ENCODE measurements around the gene EFCAB11. TPM values are rescaled to one million over a fixed set of nuclear protein-coding genes. Genes with fewer than 3 reads are reported as not detected.

The EFCAB11 gene
- total RNA-seq, 1 donor from 2014 or later, result 1.9 TPM

DNA sequence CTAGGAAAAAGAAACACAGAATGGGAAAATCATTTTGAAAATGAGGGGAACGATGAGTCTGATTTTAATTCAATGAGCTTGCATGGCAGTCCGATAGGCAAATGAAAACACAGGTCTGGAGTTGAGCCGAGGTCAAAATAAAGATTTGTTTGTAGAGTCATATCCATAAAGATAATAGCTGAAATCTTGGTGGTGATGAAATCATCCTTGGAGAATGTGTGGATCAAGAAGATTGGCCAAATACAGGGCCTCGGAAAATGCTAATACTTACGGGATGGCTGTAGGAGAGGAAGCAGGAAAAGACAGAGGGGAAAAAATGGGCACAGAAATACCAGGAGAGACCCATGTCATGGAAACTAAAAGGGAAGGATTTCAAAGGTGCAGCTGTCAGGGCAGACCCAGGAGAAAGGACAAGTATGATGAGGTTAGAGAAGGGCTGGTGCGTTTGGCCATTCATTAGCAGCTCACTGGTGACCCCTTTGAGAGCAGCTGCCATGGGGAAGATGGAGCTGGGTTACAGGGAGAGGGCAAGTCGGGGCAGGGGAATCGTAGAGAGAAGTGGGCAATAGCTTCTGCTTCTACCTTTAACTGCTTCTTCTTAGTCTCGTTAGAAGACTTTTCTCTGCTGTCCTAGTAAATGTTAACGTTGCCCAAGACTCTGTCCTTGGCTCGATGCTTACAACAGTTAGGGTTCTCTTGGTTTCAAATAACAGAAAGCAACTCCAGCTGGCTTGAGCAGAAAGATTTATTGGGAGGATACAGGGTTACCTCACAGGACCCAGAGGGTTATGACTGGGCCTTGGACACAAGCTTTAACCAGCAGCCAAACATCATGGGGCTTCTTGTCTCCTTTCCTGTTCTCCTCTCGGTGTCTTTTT, 161.8 kb downstream of the EFCAB11 start:
- DNase-seq (ENCODE audit: low spot score), result no peak
- intact Hi-C loops (cut with DNase I), result no loop called here

DNA sequence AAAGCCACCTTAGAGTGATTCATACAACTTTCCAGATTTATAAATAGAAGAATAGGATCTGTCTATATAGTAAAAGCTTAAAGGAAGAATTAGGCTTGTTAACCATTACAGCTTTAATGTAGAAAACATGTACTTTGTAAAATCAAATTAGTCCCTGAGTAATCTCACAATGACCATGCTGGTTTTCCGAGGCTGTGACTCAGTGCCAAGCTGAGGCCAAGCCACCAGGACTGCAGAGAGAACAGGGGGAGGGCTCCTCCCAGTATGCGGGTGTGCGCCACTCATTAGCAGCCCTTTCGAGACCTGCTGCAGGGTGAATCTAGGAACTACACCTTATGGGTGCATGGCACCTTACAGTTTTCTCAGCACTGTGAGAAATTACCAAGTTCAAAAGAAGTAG, 167.0 kb downstream of the EFCAB11 start:
- intact Hi-C loops (cut with DNase I), result no loop called here
- DNase-seq (ENCODE audit: low spot score), result no peak

DNA sequence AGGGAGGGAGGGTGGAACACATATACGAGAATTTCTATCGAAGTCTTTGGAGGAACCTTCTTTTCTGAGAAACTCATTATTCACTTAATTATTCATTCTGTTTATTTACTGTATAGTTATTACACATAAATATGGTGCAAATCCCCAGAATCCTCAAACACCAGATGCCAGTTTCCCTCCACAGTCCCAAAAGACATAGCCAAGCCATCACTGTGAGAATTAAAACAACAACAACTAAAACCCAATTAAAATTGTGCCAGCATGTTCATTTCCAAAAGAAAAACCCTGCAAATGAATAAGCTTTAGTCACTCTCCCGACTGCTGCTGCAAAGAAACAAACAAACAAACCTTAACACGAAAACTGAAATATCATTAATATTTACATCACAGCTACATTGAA, 173.5 kb downstream of the EFCAB11 start:
- intact Hi-C loops (cut with DNase I), result no loop called here
- no peak for DNase-seq (ENCODE audit: low spot score)

GRCh38 chr14:89779707-89780106, 174.8 kb downstream of the EFCAB11 start:
- no peak for DNase-seq (ENCODE audit: low spot score)
- intact Hi-C loops (cut with DNase I), result no loop called here

- intact Hi-C loops (cut with DNase I), result no loop called here
- no peak for DNase-seq (ENCODE audit: low spot score)
Measured at GRCh38 chr14:89775946-89776345, 178.6 kb downstream of the EFCAB11 start.

DNA sequence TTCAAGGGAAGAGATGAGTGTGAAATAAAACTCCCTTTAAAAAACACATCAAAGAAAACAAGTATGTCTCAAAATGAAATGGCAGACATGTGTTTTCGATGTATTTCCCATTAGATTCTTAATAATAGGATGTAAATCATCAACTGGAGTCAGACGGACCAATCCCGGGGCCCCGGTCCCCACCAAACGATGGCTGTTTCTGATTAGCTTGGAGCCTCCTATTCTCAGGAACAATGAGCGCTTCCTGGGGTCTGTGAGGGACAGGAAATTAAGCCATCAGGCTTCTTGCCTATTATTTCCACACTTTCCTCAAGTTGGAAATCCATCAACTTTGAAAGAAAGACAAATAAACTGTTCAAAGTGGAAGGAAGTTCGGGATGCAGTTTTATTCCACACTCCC, 179.4 kb downstream of the EFCAB11 start:
- intact Hi-C loops (cut with DNase I), result no loop called here
- DNase-seq (ENCODE audit: low spot score), result no peak

GRCh38 chr14:89773644-89774316, 180.8 kb downstream of the EFCAB11 start:
- peak; percentile 93 for DNase-seq (ENCODE audit: low spot score)

DNA sequence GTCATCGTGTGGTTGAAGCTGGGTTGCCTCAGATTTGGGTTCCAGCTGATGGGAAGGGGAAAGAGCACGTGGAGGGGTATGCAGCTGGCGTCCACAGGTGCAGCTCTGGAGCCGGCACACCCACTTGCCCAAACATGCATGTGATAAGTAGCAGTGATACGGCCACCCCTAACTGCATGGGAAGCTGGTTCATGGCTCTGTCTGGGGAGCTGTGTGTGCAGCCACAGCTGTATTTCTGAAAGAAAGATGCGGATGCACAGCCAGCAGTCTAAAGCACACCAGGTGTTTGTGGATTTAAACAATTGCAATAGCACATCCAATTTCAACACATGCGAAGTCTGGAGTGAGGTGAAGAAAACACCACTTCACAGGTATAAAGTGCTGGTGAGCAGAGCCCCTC, 181.4 kb downstream of the EFCAB11 start:
- intact Hi-C loops (cut with DNase I), result no loop called here
- no peak for DNase-seq (ENCODE audit: low spot score)

More at GRCh38 chr14:89773644-89774316, 180.8 kb downstream of the EFCAB11 start:
- intact Hi-C loops (cut with DNase I), result no loop called here

- intact Hi-C loops (cut with DNase I), result no loop called here
- DNase-seq (ENCODE audit: low spot score), result no peak
Measured at GRCh38 chr14:89771251-89771650, 183.3 kb downstream of the EFCAB11 start.

DNA sequence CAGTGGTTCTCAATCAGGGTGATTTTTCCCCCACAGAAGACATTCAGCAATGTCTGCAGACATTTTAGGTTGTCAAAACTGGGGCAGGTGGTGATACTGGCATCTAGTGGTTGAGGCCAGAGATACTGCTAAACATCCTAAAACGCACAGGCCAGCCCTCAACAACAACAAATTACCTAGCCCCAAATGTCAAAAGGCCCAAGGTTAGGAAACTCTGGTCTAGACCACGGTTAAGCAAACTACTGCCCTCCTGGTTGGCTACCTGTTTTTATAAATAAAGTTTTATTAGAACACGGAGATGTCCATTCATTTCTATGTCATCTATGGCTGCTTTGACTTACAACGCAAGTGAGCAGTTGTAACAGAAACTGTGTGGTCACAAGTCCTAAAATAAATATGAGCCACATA, 186.7 kb downstream of the EFCAB11 start:
- no peak for DNase-seq (ENCODE audit: low spot score)
- intact Hi-C loops (cut with DNase I), result loop anchor here (10.0 kb wide), 3 partner anchors 133 to 723 kb away; no protein-coding TSS in a partner anchor

DNA sequence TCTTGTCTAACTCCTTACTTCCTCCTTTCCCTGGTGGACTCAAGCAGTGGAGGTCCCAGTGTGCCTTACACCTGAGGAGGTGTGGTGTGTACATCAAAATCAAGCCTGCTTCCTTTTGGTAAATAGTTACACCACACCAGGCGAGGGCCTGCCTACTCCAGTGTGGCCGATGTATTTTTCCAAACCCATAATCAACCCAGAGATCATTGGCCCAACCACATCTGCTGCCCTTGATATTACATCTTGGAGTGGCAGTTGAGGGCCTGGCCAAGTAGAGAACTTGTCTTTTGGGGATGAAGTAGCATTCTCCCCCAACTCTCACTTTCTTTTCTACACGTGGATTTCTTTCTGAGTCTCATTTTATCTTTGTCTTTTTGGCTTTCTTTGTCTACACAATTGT, 187.4 kb downstream of the EFCAB11 start:
- intact Hi-C loops (cut with DNase I), result loop anchor here (10.0 kb wide), 3 partner anchors 132 to 722 kb away; no protein-coding TSS in a partner anchor
- DNase-seq (ENCODE audit: low spot score), result no peak

GRCh38 chr14:89765346-89765745, 189.2 kb downstream of the EFCAB11 start:
- no peak for DNase-seq (ENCODE audit: low spot score)
- intact Hi-C loops (cut with DNase I), result loop anchor here (10.0 kb wide), 3 partner anchors 131 to 721 kb away; no protein-coding TSS in a partner anchor

- intact Hi-C loops (cut with DNase I), result loop anchor here (10.0 kb wide), 3 partner anchors 125 to 715 kb away; no protein-coding TSS in a partner anchor
Measured at GRCh38 chr14:89760086-89760485, 194.4 kb downstream of the EFCAB11 start.

GRCh38 chr14:89757313-89757939, 197.1 kb downstream of the EFCAB11 start:
- no peak for DNase-seq (ENCODE audit: low spot score)
- intact Hi-C loops (cut with DNase I), result no loop called here

More at GRCh38 chr14:89760086-89760485, 194.4 kb downstream of the EFCAB11 start:
- no peak for DNase-seq (ENCODE audit: low spot score)

DNA sequence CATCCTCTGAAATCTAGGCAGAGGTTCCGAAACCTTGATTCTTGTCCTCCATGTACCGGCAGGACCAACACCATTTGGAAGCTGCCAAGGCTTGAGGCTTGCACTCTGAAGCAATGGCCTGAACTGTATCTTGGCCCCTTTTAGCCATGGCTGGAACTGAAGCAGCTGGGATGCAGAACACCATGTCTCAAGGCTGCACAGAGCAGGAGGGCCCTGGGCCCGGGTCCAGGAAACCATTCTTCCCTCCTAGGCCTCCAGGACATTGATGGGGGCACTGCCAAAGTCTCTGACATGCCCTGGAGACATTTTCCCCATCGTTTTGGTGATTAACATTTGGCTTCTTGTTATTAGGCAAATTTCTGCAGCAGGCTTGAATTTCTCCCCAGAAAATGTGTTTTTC, 198.7 kb downstream of the EFCAB11 start:
- intact Hi-C loops (cut with DNase I), result no loop called here
- no peak for DNase-seq (ENCODE audit: low spot score)

DNA sequence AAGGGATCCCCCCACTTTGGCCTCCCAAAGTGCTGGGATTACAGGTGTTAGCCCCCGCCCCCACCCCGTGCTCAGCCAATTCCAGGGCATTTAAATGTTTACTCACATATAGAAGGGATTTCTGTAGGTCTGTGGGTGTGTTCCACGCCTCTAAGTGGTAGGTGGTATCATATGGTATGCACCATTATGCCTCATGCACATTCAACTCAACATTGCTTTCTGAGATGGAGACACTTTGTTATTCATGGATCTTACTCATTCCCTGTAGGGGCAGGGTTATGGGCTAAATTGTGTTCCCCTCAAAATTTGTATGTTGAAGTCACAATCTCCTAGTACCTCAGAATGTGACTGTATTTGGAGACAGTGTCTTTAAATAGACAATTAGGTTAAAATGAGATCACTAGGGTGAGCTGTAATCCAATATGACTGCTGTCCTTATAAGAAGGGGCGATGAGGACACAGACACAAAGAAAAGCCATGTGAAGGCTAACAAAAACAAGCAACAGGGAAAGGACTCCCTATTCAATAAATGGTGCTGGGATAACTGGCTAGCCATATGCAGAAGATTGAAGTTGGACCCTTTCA, 200.6 kb downstream of the EFCAB11 start:
- DNase-seq (ENCODE audit: low spot score), result no peak
- intact Hi-C loops (cut with DNase I), result no loop called here

DNA sequence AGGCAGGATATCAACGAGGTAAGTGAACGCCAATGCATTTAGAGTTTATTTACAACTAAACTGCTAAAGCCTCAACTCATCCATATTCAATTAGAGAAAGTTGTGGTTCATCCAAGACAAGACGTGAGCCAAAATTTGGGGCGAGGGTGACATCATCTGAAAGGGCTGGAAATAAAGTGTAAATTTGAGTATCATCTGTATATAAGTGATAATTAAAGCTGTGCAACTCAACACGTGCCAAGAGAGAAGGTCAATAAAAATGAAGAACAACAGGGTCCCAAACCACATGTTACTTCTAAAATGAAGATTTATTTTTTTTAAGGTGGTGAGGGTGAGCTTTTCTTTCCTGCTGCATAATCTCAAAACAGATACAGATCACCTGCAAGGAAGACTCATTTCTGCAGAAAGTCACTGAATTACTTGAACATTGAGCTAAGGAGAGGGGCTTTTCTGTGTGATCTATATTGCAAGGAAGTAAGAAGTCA, 203.6 kb downstream of the EFCAB11 start:
- DNase-seq (ENCODE audit: low spot score), result no peak
- intact Hi-C loops (cut with DNase I), result no loop called here

DNA sequence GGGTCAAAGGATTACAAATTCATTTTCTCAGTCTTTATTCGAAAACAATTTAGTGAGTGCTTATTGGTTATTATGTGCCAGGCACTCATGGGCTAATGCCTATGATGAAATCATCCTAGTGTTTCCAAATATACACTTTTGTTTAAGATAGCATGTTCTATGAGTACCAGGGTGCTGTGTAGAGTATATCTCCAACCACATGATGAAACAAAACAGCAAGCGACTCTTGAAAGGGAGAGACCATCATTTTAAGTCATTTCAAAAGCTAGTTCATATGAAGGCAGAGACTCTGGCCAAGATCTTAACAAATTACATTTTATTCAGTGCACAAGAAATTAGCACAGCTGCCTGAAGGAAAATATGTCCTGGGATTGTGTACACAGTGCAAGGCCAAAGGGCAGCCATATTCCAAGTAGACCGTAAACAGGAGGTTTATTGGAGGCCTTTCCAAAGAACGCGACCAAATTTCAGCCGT, 204.2 kb downstream of the EFCAB11 start:
- DNase-seq (ENCODE audit: low spot score), result no peak
- intact Hi-C loops (cut with DNase I), result no loop called here

DNA sequence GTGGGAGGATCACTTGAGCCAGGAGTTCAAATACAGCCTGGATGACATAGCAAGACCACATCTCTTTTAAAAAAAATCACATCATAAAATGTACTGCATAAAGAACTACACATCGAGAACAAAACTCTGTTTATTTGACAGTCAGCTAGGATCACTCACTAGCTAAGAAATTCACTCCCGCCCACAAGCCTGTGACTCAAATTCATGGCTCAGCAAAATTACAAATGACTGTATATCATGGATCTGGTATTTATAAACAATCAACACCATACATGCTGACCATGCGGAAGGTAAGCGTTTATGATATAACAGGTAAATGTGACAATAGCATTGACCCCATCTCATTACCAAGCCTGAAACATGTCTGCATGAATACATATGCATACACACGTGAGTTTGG, 206.5 kb downstream of the EFCAB11 start:
- DNase-seq (ENCODE audit: low spot score), result no peak
- intact Hi-C loops (cut with DNase I), result no loop called here

DNA sequence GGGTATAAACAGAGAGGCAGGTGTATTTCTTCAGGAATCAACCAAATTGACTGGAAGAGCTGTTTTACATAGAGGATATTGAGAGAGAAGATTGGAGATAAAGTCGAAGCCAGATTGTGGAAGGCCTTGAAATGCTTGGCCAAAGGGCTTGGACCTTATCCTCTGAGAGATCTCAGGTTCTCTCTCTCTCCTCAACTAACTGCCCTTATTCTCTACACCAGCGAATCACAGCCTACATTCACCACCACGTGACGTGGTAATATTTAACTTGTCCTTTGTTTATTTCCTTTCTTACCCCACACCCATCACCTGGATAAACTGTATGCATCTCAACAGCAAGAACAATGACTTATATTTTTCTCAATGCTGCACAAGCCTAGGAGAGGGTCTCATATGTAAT, 207.4 kb downstream of the EFCAB11 start:
- DNase-seq (ENCODE audit: low spot score), result no peak
- intact Hi-C loops (cut with DNase I), result no loop called here

Data from cardiac septum (tissue), 1 donor.